Stimulated activated CD8-positive, alpha-beta memory T cell treated with anti-CD3 and anti-CD28 coated beads, Interleukin-2, amount 100 ng/mL, for 48 hours (primary cell): ENCODE results near the gene NDUFS6.
"Not testable (repeated sequence)": the region's sequence is repeated elsewhere in the genome, so short reads cannot be mapped to it uniquely, and the experiment has no call there.

Experiments
- DNase-seq, 2 donors: peaks; one replicate each; pipeline ENCODE4 v3.0.0-alpha.2; 2020; ENCODE audit warnings: low read depth in 2 of 2

Gene NDUFS6

GRCh38 chr5:1782385-1783215 lies 18.6 kb upstream of the NDUFS6 start:
- no peak for DNase-seq

GRCh38 chr5:1783216-1783554 lies 18.0 kb upstream of the NDUFS6 start:
- DNase-seq = no peak

GRCh38 chr5:1784197-1785050 lies 16.8 kb upstream of the NDUFS6 start:
- no peak for DNase-seq

- no peak for DNase-seq
Observed at GRCh38 chr5:1785062-1785461, 16.1 kb upstream of the NDUFS6 start.

GRCh38 chr5:1785984-1786383 lies 15.2 kb upstream of the NDUFS6 start:
- DNase-seq = no peak

- DNase-seq = no peak
Observed at GRCh38 chr5:1786621-1787471, 14.4 kb upstream of the NDUFS6 start.

- DNase-seq = no peak
Observed at GRCh38 chr5:1787472-1788047, 13.6 kb upstream of the NDUFS6 start.

GRCh38 chr5:1788200-1788599 lies 13.0 kb upstream of the NDUFS6 start:
- DNase-seq = no peak

- no peak for DNase-seq
Observed at GRCh38 chr5:1788828-1789227, 12.4 kb upstream of the NDUFS6 start.

- DNase-seq = not testable (repeated sequence)
Observed at GRCh38 chr5:1789438-1789833, 11.8 kb upstream of the NDUFS6 start.

- DNase-seq = no peak
Observed at GRCh38 chr5:1789834-1790471, 11.3 kb upstream of the NDUFS6 start.

GRCh38 chr5:1791176-1791575 lies 10.0 kb upstream of the NDUFS6 start:
- no peak for DNase-seq

GRCh38 chr5:1792842-1793266 lies 8.4 kb upstream of the NDUFS6 start:
- DNase-seq = peak; percentile 55 to 57

GRCh38 chr5:1793301-1793740 lies 7.9 kb upstream of the NDUFS6 start:
- DNase-seq = peak in 1 of 2 donors; percentile 43

GRCh38 chr5:1793966-1794900 lies 7.0 kb upstream of the NDUFS6 start:
- no peak for DNase-seq

- no peak for DNase-seq
Observed at GRCh38 chr5:1794901-1795290, 6.3 kb upstream of the NDUFS6 start.

- DNase-seq = no peak
Observed at GRCh38 chr5:1795506-1795905, 5.7 kb upstream of the NDUFS6 start.

- no peak for DNase-seq
Observed at GRCh38 chr5:1795931-1796330, 5.3 kb upstream of the NDUFS6 start.

GRCh38 chr5:1796371-1797102 lies 4.7 kb upstream of the NDUFS6 start:
- DNase-seq = no peak
